Right ventricle myocardium inferior (tissue), 1 donor: ENCODE data around the gene STRA8. TPM values are rescaled to one million over a fixed set of nuclear protein-coding genes. Genes with fewer than 3 reads are reported as not detected.

Source experiments
- ATAC-seq: fragments of 200-7000 bp; cut with Tn5 transposase; one replicate; pipeline ENCODE4 v1.9.1; 2020; ENCODE audit warnings: mild to moderate bottlenecking, moderate library complexity
- DNase-seq: peaks from one replicate; pipeline ENCODE4 v3.0.0; 2021; ENCODE audit errors: missing footprints
- intact Hi-C: fragments of 100-400 bp; cut with DNase I; formaldehyde crosslinking; loops from one replicate; pipeline ENCODE4 v1.11.0; 2022
- long read RNA-seq: library from polyadenylated mRNA; unstranded; transcript quantifications from one replicate; pipeline ENCODE4 v2.0.0, GENCODE V29; 2021
- total RNA-seq: library from RNA; stranded (reverse); fragmentation: NEBNext Ultra II Directional; extraction: Animal tissue kit (Norgen Biotek cat#: 25700); gene quantifications from one replicate; pipeline ENCODE4 v1.2.1, GENCODE V29; 2021
- donor health status: DM: no; HTN: yes; CAD: no; lungs with severe emphysema.

Gene STRA8
- not detected for total RNA-seq
- long read RNA-seq, result 0 reads

GRCh38 chr7:135233570-135233969 is at the start of gene STRA8:
TSS of gene STRA8 (plus strand) at chr7:135233838. CDS start at chr7:135240525, 6,687 bp downstream.
- DNase-seq (no peak), ATAC-seq (no peak)
- intact Hi-C loops, result no loop called here

GRCh38 chr7:135184254-135184841 is 49.3 kb upstream of the STRA8 start:
- ATAC-seq (no peak), DNase-seq (no peak)
- intact Hi-C loops, result no loop called here

- ATAC-seq (no peak), DNase-seq (no peak)
- intact Hi-C loops, result no loop called here
Observed at GRCh38 chr7:135185471-135186260, 48.0 kb upstream of the STRA8 start.

- ATAC-seq, result no peak
- intact Hi-C loops, result no loop called here
- no peak for DNase-seq
Observed at GRCh38 chr7:135186261-135186540, 47.4 kb upstream of the STRA8 start.

GRCh38 chr7:135186841-135187253 is 46.8 kb upstream of the STRA8 start:
- DNase-seq (peak; percentile 55), ATAC-seq (no peak)
- intact Hi-C loops, result no loop called here

GRCh38 chr7:135188298-135188984 is 45.2 kb upstream of the STRA8 start:
- DNase-seq, result peak; percentile 68
- intact Hi-C loops, result no loop called here

GRCh38 chr7:135189221-135189662 is 44.4 kb upstream of the STRA8 start:
- intact Hi-C loops, result no loop called here
- ATAC-seq (peak; percentile 74), DNase-seq (no peak)

More at GRCh38 chr7:135188298-135188984, 45.2 kb upstream of the STRA8 start:
- no peak for ATAC-seq

- ATAC-seq (no peak), DNase-seq (no peak)
- intact Hi-C loops, result no loop called here
Observed at GRCh38 chr7:135189961-135190360, 43.7 kb upstream of the STRA8 start.

GRCh38 chr7:135190703-135191102 is 42.9 kb upstream of the STRA8 start:
- DNase-seq (no peak), ATAC-seq (no peak)
- intact Hi-C loops, result no loop called here

- peak; percentile 44 for DNase-seq
- intact Hi-C loops, result no loop called here
- no peak for ATAC-seq
Observed at GRCh38 chr7:135192914-135193536, 40.6 kb upstream of the STRA8 start.

- no peak for DNase-seq
- ATAC-seq, result no peak
- intact Hi-C loops, result no loop called here
Observed at GRCh38 chr7:135193615-135194081, 40.0 kb upstream of the STRA8 start.

GRCh38 chr7:135194494-135195095 is 39.0 kb upstream of the STRA8 start:
- no peak for ATAC-seq
- intact Hi-C loops, result no loop called here

GRCh38 chr7:135195156-135195555 is 38.5 kb upstream of the STRA8 start:
- ATAC-seq (no peak), DNase-seq (no peak)
- intact Hi-C loops, result no loop called here

More at GRCh38 chr7:135194494-135195095, 39.0 kb upstream of the STRA8 start:
- DNase-seq, result peak; percentile 60

GRCh38 chr7:135195968-135196629 is 37.5 kb upstream of the STRA8 start:
- ATAC-seq, result no peak
- DNase-seq, result no peak
- intact Hi-C loops, result no loop called here

GRCh38 chr7:135197343-135197742 is 36.3 kb upstream of the STRA8 start:
- ATAC-seq (no peak), DNase-seq (no peak)
- intact Hi-C loops, result no loop called here

- intact Hi-C loops, result no loop called here
- no peak for DNase-seq
- no peak for ATAC-seq
Observed at GRCh38 chr7:135197906-135198655, 35.6 kb upstream of the STRA8 start.

- intact Hi-C loops, result no loop called here
- DNase-seq (no peak), ATAC-seq (no peak)
Observed at GRCh38 chr7:135199439-135199838, 34.2 kb upstream of the STRA8 start.

GRCh38 chr7:135200821-135201331 is 32.8 kb upstream of the STRA8 start:
- ATAC-seq (no peak), DNase-seq (no peak)
- intact Hi-C loops, result no loop called here
